ENCODE results near the gene DAB1. TPM values are rescaled to one million over a fixed set of nuclear protein-coding genes. Genes with fewer than 3 reads are reported as not detected.

Gene DAB1
- total RNA-seq, 2 donors from 2014 or later, result not detected

- no peaks in the 10 kb centered on the region for H3K36me3 Mint-ChIP-seq
- DNase-seq (ENCODE audit: low spot score) (no peak), ATAC-seq (no peak)
- no peak overlapping the region for H3K27ac Mint-ChIP-seq
- peaks cover 10 to 15% of the 10 kb centered on the region in 2 donors for H3K27me3 Mint-ChIP-seq
- H3K4me1 Mint-ChIP-seq (ENCODE audit: low read depth in 2 of 2), result peaks cover 0 to 3% of the 10 kb centered on the region in 2 donors
- H3K4me3 Mint-ChIP-seq, result no peak overlapping the region
- H3K9me3 Mint-ChIP-seq, result peaks cover 4% of the 10 kb centered on the region
Measured at GRCh38 chr1:57034713-57035112, 389.1 kb downstream of the DAB1 start.

- H3K9me3 Mint-ChIP-seq, result peaks cover 4% of the 10 kb centered on the region
- H3K27ac Mint-ChIP-seq, result no peak overlapping the region
- no peaks in the 10 kb centered on the region for H3K36me3 Mint-ChIP-seq
- peaks cover 0 to 3% of the 10 kb centered on the region in 2 donors for H3K4me1 Mint-ChIP-seq (ENCODE audit: low read depth in 2 of 2)
- H3K27me3 Mint-ChIP-seq, result peaks cover 7 to 8% of the 10 kb centered on the region in 2 donors
- DNase-seq (ENCODE audit: low spot score), result no peak
- H3K4me3 Mint-ChIP-seq, result no peak overlapping the region
- no peak for ATAC-seq
Measured at GRCh38 chr1:57033222-57034001, 390.4 kb downstream of the DAB1 start.

GRCh38 chr1:57026624-57027354 lies 397.1 kb downstream of the DAB1 start:
- Mint-ChIP-seq H3K9me3 (no peaks in the 10 kb centered on the region), H3K4me1 (ENCODE audit: low read depth in 2 of 2) (no peaks in the 10 kb centered on the region), H3K36me3 (no peaks in the 10 kb centered on the region), H3K27me3 (peaks cover under 1 to 5% of the 10 kb centered on the region in 2 donors), H3K4me3 (no peak overlapping the region), H3K27ac (no peak overlapping the region)
- no peak for ATAC-seq
- DNase-seq (ENCODE audit: low spot score), result no peak

- Mint-ChIP-seq H3K9me3 (no peaks in the 10 kb centered on the region), H3K27ac (no peak overlapping the region), H3K27me3 (peaks cover 7% of the 10 kb centered on the region in 2 donors), H3K4me3 (no peak overlapping the region), H3K4me1 (ENCODE audit: low read depth in 2 of 2) (no peaks in the 10 kb centered on the region), H3K36me3 (no peaks in the 10 kb centered on the region)
- ATAC-seq (no peak), DNase-seq (ENCODE audit: low spot score) (no peak)
Measured at GRCh38 chr1:57024855-57025254, 399.0 kb downstream of the DAB1 start.

GRCh38 chr1:57024428-57024827 lies 399.4 kb downstream of the DAB1 start:
- Mint-ChIP-seq H3K9me3 (no peaks in the 10 kb centered on the region), H3K36me3 (no peaks in the 10 kb centered on the region), H3K27me3 (peaks cover 7 to 8% of the 10 kb centered on the region in 2 donors), H3K4me3 (no peak overlapping the region), H3K27ac (no peak overlapping the region), H3K4me1 (ENCODE audit: low read depth in 2 of 2) (no peaks in the 10 kb centered on the region)
- DNase-seq (ENCODE audit: low spot score) (no peak), ATAC-seq (no peak)

- H3K9me3 Mint-ChIP-seq, result no peaks in the 10 kb centered on the region
- DNase-seq (ENCODE audit: low spot score), result no peak
- peaks cover 0 to 2% of the 10 kb centered on the region in 2 donors for H3K4me1 Mint-ChIP-seq (ENCODE audit: low read depth in 2 of 2)
- no peak overlapping the region for H3K27ac Mint-ChIP-seq
- H3K4me3 Mint-ChIP-seq, result no peak overlapping the region
- H3K27me3 Mint-ChIP-seq, result peaks cover 10 to 18% of the 10 kb centered on the region in 2 donors
- no peak for ATAC-seq
- H3K36me3 Mint-ChIP-seq, result no peaks in the 10 kb centered on the region
Measured at GRCh38 chr1:57020216-57020615, 403.6 kb downstream of the DAB1 start.

GRCh38 chr1:57019236-57019839 lies 404.5 kb downstream of the DAB1 start:
- Mint-ChIP-seq H3K4me1 (ENCODE audit: low read depth in 2 of 2) (peaks cover 0 to 2% of the 10 kb centered on the region in 2 donors), H3K9me3 (no peaks in the 10 kb centered on the region), H3K27me3 (peaks cover 10 to 18% of the 10 kb centered on the region in 2 donors), H3K27ac (peak overlapping the region in 1 of 2 donors; percentile 6), H3K36me3 (no peaks in the 10 kb centered on the region), H3K4me3 (no peak overlapping the region)
- DNase-seq (ENCODE audit: low spot score) (no peak), ATAC-seq (no peak)

GRCh38 chr1:57018119-57018518 lies 405.7 kb downstream of the DAB1 start:
- DNase-seq (ENCODE audit: low spot score), result no peak
- H3K9me3 Mint-ChIP-seq, result no peaks in the 10 kb centered on the region
- ATAC-seq, result no peak
- H3K4me1 Mint-ChIP-seq (ENCODE audit: low read depth in 2 of 2), result peaks cover 0 to 2% of the 10 kb centered on the region in 2 donors
- no peaks in the 10 kb centered on the region for H3K36me3 Mint-ChIP-seq
- no peak overlapping the region for H3K4me3 Mint-ChIP-seq
- H3K27ac Mint-ChIP-seq, result no peak overlapping the region
- H3K27me3 Mint-ChIP-seq, result peaks cover 7 to 18% of the 10 kb centered on the region in 2 donors

GRCh38 chr1:57017717-57018116 lies 406.1 kb downstream of the DAB1 start:
- ATAC-seq (no peak), DNase-seq (ENCODE audit: low spot score) (no peak)
- no peaks in the 10 kb centered on the region for H3K36me3 Mint-ChIP-seq
- peaks cover 5 to 18% of the 10 kb centered on the region in 2 donors for H3K27me3 Mint-ChIP-seq
- no peak overlapping the region for H3K27ac Mint-ChIP-seq
- H3K9me3 Mint-ChIP-seq, result no peaks in the 10 kb centered on the region
- H3K4me1 Mint-ChIP-seq (ENCODE audit: low read depth in 2 of 2), result peaks cover 0 to 2% of the 10 kb centered on the region in 2 donors
- H3K4me3 Mint-ChIP-seq, result no peak overlapping the region

GRCh38 chr1:57017200-57017599 lies 406.7 kb downstream of the DAB1 start:
- H3K27me3 Mint-ChIP-seq, result peaks cover 5 to 18% of the 10 kb centered on the region in 2 donors
- no peak overlapping the region for H3K4me3 Mint-ChIP-seq
- H3K36me3 Mint-ChIP-seq, result no peaks in the 10 kb centered on the region
- ATAC-seq (no peak), DNase-seq (ENCODE audit: low spot score) (no peak)
- peaks cover 0 to 2% of the 10 kb centered on the region in 2 donors for H3K4me1 Mint-ChIP-seq (ENCODE audit: low read depth in 2 of 2)
- no peak overlapping the region for H3K27ac Mint-ChIP-seq
- no peaks in the 10 kb centered on the region for H3K9me3 Mint-ChIP-seq

- Mint-ChIP-seq H3K4me3 (no peak overlapping the region), H3K27ac (no peak overlapping the region), H3K4me1 (ENCODE audit: low read depth in 2 of 2) (peaks cover 0 to 2% of the 10 kb centered on the region in 2 donors), H3K36me3 (no peaks in the 10 kb centered on the region), H3K27me3 (peaks cover 11 to 16% of the 10 kb centered on the region in 2 donors), H3K9me3 (no peaks in the 10 kb centered on the region)
- ATAC-seq (no peak), DNase-seq (ENCODE audit: low spot score) (no peak)
Measured at GRCh38 chr1:57015071-57015470, 408.8 kb downstream of the DAB1 start.

GRCh38 chr1:57013522-57013921 lies 410.3 kb downstream of the DAB1 start:
- ATAC-seq, result no peak
- Mint-ChIP-seq H3K27ac (no peak overlapping the region), H3K4me1 (ENCODE audit: low read depth in 2 of 2) (peaks cover 0 to 2% of the 10 kb centered on the region in 2 donors), H3K9me3 (no peaks in the 10 kb centered on the region), H3K27me3 (peaks cover 6 to 8% of the 10 kb centered on the region in 2 donors), H3K4me3 (no peak overlapping the region), H3K36me3 (no peaks in the 10 kb centered on the region)
- DNase-seq (ENCODE audit: low spot score), result no peak

- H3K36me3 Mint-ChIP-seq, result no peaks in the 10 kb centered on the region
- H3K27ac Mint-ChIP-seq, result no peak overlapping the region
- no peaks in the 10 kb centered on the region for H3K4me1 Mint-ChIP-seq (ENCODE audit: low read depth in 2 of 2)
- DNase-seq (ENCODE audit: low spot score) (no peak), ATAC-seq (no peak)
- no peaks in the 10 kb centered on the region for H3K9me3 Mint-ChIP-seq
- H3K27me3 Mint-ChIP-seq, result peaks cover 7 to 12% of the 10 kb centered on the region in 2 donors
- no peak overlapping the region for H3K4me3 Mint-ChIP-seq
Measured at GRCh38 chr1:57012315-57012714, 411.5 kb downstream of the DAB1 start.

GRCh38 chr1:57010511-57010910 lies 413.3 kb downstream of the DAB1 start:
- no peak overlapping the region for H3K27ac Mint-ChIP-seq
- H3K4me3 Mint-ChIP-seq, result no peak overlapping the region
- H3K36me3 Mint-ChIP-seq, result no peaks in the 10 kb centered on the region
- ATAC-seq (no peak), DNase-seq (ENCODE audit: low spot score) (no peak)
- peaks cover 12 to 24% of the 10 kb centered on the region in 2 donors for H3K27me3 Mint-ChIP-seq
- no peaks in the 10 kb centered on the region for H3K4me1 Mint-ChIP-seq (ENCODE audit: low read depth in 2 of 2)
- H3K9me3 Mint-ChIP-seq, result no peaks in the 10 kb centered on the region

Data from natural killer cell treated with Interleukin-12 subunit alpha and Interleukin-12 subunit beta and Interleukin-15 and Interleukin-18, amount 100 ng/mL, for 72 hours (primary cell).